GM10266 (cell line): ENCODE data around the gene IGSF10.
"Not testable (repeated sequence)": the region's sequence is repeated elsewhere in the genome, so short reads cannot be mapped to it uniquely, and the experiment has no call there.

Experiments used
- DNase-seq: peaks from one replicate; pipeline ENCODE4 v3.0.0; 2012; ENCODE audit errors: extremely low spot score
- CTCF ChIP-seq: IDR thresholded peaks from 2 replicates; pipeline ENCODE4 v1.5.1; 2012; ENCODE audit warnings: mild to moderate bottlenecking, low read depth; ENCODE audit not compliant: control insufficient read depth, insufficient read depth; ENCODE audit errors: missing control alignments

The IGSF10 gene

GRCh38 chr3:151460774-151461450 lies at the start of gene IGSF10:
Gene IGSF10, minus strand, starts transcription at chr3:151461061. Its CDS starts 2,352 bp downstream, at chr3:151458709.
- no peak for DNase-seq
- no peak for TF ChIP-seq CTCF

- DNase-seq, result not testable (repeated sequence)
Observed at GRCh38 chr3:151509468-151510135, 48.7 kb upstream of the IGSF10 start.

GRCh38 chr3:151504606-151505005 lies 43.7 kb upstream of the IGSF10 start:
- DNase-seq, result no peak

GRCh38 chr3:151503074-151503473 lies 42.2 kb upstream of the IGSF10 start:
- DNase-seq, result no peak
- no peak for TF ChIP-seq CTCF

More at GRCh38 chr3:151504606-151505005, 43.7 kb upstream of the IGSF10 start:
- no peak for TF ChIP-seq CTCF

- DNase-seq, result no peak
- TF ChIP-seq CTCF, result no peak
Observed at GRCh38 chr3:151501923-151502632, 41.2 kb upstream of the IGSF10 start.

GRCh38 chr3:151501171-151501922 lies 40.5 kb upstream of the IGSF10 start:
- no peak for TF ChIP-seq CTCF
- no peak for DNase-seq

- DNase-seq, result no peak
- no peak for TF ChIP-seq CTCF
Observed at GRCh38 chr3:151499168-151499567, 38.3 kb upstream of the IGSF10 start.
